Measurements from ENCODE around the gene AHCTF1. TPM values are rescaled to one million over a fixed set of nuclear protein-coding genes. Genes with fewer than 3 reads are reported as not detected.

Gene AHCTF1
- total and polyA plus RNA-seq, 9 of the 15 experiments (the other 6 are each of a cell fraction or from before 2014, with no cell fraction given) = 9.4 to 102 (median 47.6) TPM

DNA sequence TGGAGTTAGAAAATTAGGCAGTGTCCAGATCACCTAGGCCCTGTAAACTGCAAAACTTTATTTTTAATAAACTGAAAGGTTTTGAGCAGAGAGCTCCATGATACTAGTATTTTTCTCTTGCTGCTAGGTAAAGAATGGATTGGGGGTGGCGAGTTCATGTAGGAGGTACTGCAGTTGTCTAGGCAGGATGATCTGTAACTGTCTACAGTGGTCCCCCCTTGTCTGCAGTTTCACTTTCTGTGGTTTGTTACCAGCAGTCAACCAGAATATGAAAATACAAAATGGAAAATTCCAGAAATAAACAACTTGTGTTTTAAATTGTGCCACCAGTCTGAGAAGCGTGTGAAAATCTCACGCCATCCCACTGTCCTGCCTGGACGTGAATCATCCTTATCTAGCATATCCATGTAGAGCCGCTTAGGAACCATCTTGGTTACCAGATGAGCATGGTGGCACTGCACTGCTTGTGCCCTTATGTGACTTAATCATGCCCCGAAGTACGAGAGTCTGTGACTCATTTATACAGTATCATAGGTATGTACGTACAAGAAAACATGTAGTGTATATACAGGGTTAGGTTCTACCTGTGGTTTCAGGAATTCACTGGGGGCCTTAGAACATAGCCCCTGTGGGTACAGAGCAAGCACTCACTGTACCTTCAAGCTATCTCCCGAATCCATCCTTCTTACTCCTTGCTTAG, 94.2 kb downstream of the AHCTF1 start (continued):
- TF ChIP-seq TCFL5 (CRISPR knock-in tag; conservative IDR thresholded peaks at IDR 0.05) (no peak), TCF3 (CRISPR knock-in tag; IDR thresholded peaks at IDR 0.05) (no peak), STAT5A (IDR thresholded peaks at IDR 0.05; ENCODE audit: borderline replicate concordance, low read length) (0 out of 2 replicates have a peak, but pooled peaks have one; percentile 8), CBX8 (IDR thresholded peaks at IDR 0.05; ENCODE audit: borderline replicate concordance, extremely low read depth, low read depth, low read length, poor library complexity, severe bottlenecking) (no peak), ZNF253 (CRISPR knock-in tag; conservative IDR thresholded peaks at IDR 0.05) (no peak), ZNF282 (CRISPR knock-in tag; IDR thresholded peaks at IDR 0.05) (no peak), CUX1 (CRISPR knock-in tag; IDR thresholded peaks at IDR 0.05) (no peak), CSDE1 (IDR thresholded peaks at IDR 0.05) (no peak), BRD4 (IDR thresholded peaks at IDR 0.05) (no peak), SMAD4 (CRISPR knock-in tag; conservative IDR thresholded peaks at IDR 0.05) (no peak), IFI16 (CRISPR knock-in tag; IDR thresholded peaks at IDR 0.05) (no peak), ZBTB1 (CRISPR knock-in tag; IDR thresholded peaks at IDR 0.05; ENCODE audit: borderline replicate concordance, low read depth) (no peak), ZNF75A (CRISPR knock-in tag; IDR thresholded peaks at IDR 0.05) (0 out of 2 replicates have a peak, but pooled peaks have one; percentile 49), RHOXF2B (CRISPR knock-in tag; conservative IDR thresholded peaks at IDR 0.05) (no peak), MECOM (CRISPR knock-in tag; IDR thresholded peaks at IDR 0.05) (no peak), MYNN (IDR thresholded peaks at IDR 0.05) (peak; percentile 80; the same call in 1 of the 2 replicates), MYNN (CRISPR knock-in tag; IDR thresholded peaks at IDR 0.05) (no peak)
- TF ChIP-seq, protein P1, sequence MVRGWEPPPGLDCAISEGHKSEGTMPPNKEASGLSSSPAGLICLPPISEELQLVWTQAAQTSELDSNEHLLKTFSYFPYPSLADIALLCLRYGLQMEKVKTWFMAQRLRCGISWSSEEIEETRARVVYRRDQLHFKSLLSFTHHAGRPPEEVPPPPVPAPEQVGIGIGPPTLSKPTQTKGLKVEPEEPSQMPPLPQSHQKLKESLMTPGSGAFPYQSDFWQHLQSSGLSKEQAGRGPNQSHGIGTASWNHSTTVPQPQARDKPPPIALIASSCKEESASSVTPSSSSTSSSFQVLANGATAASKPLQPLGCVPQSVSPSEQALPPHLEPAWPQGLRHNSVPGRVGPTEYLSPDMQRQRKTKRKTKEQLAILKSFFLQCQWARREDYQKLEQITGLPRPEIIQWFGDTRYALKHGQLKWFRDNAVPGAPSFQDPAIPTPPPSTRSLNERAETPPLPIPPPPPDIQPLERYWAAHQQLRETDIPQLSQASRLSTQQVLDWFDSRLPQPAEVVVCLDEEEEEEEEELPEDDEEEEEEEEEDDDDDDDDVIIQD (CRISPR knock-in tag; IDR thresholded peaks at IDR 0.05) = no peak
- TF ChIP-seq, protein P2, sequence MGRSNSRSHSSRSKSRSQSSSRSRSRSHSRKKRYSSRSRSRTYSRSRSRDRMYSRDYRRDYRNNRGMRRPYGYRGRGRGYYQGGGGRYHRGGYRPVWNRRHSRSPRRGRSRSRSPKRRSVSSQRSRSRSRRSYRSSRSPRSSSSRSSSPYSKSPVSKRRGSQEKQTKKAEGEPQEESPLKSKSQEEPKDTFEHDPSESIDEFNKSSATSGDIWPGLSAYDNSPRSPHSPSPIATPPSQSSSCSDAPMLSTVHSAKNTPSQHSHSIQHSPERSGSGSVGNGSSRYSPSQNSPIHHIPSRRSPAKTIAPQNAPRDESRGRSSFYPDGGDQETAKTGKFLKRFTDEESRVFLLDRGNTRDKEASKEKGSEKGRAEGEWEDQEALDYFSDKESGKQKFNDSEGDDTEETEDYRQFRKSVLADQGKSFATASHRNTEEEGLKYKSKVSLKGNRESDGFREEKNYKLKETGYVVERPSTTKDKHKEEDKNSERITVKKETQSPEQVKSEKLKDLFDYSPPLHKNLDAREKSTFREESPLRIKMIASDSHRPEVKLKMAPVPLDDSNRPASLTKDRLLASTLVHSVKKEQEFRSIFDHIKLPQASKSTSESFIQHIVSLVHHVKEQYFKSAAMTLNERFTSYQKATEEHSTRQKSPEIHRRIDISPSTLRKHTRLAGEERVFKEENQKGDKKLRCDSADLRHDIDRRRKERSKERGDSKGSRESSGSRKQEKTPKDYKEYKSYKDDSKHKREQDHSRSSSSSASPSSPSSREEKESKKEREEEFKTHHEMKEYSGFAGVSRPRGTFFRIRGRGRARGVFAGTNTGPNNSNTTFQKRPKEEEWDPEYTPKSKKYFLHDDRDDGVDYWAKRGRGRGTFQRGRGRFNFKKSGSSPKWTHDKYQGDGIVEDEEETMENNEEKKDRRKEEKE (IDR thresholded peaks at IDR 0.05; ENCODE audit: borderline replicate concordance in 1 of 2, control insufficient read depth in 1 of 2, low read depth in 2 of 2, low read length in 1 of 2) = no peak

Measured in K562 (cell line).